Lower lobe of right lung (tissue), 2 donors: Measurements from ENCODE around the gene SPATA24. TPM values are rescaled to one million over a fixed set of nuclear protein-coding genes. Genes with fewer than 3 reads are reported as not detected.
"Not testable (repeated sequence)": the region's sequence is repeated elsewhere in the genome, so short reads cannot be mapped to it uniquely, and the experiment has no call there.

Experiments
- ATAC-seq, 2 donors: fragments of 200-7000 bp; cut with Tn5 transposase; one replicate each; pipeline ENCODE4 v1.9.1; 2020 to 2022; ENCODE audit warnings: mild to moderate bottlenecking in 2 of 2, moderate library complexity in 2 of 2
- DNase-seq: peaks from one replicate; pipeline ENCODE4 v3.0.0-alpha.2; 2020
- H3K27ac ChIP-seq: fragments of 200-600 bp; one replicate; pipeline ENCODE4 v1.8.0; 2022
- H3K27me3 ChIP-seq: fragments of 200-600 bp; one replicate; pipeline ENCODE4 v1.8.0; 2022; ENCODE audit warnings: low read depth
- H3K36me3 ChIP-seq: fragments of 200-600 bp; one replicate; pipeline ENCODE4 v1.8.0; 2022; ENCODE audit warnings: mild to moderate bottlenecking
- H3K4me1 ChIP-seq: fragments of 200-600 bp; one replicate; pipeline ENCODE4 v1.8.0; 2022
- H3K4me3 ChIP-seq: fragments of 200-600 bp; one replicate; pipeline ENCODE4 v1.8.0; 2022; ENCODE audit warnings: mild to moderate bottlenecking
- H3K9me3 ChIP-seq: fragments of 200-600 bp; one replicate; pipeline ENCODE4 v1.8.0; 2022
- intact Hi-C: fragments of 100-400 bp; cut with DNase I; formaldehyde crosslinking; loops from one replicate; pipeline ENCODE4 v1.11.0; 2022
- total RNA-seq: library from RNA; stranded (reverse); fragmentation: NEBNext Ultra II Directional; extraction: Animal tissue kit (Norgen Biotek cat#: 25700); gene quantifications from one replicate; pipeline ENCODE4 v1.2.1, GENCODE V29; 2021
- TF ChIP-seq, protein P1 (sequence below): fragments of 200-600 bp; IDR thresholded peaks from one replicate; pipeline ENCODE4 v1.8.0; 2022; ENCODE audit warnings: antibody characterized with exemption, mild to moderate bottlenecking
- donor health status: DM: no; HTN: yes; CAD: no; lungs with severe emphysema.

The SPATA24 gene
- total RNA-seq, 1 donor from 2014 or later, result 3.5 TPM

DNA sequence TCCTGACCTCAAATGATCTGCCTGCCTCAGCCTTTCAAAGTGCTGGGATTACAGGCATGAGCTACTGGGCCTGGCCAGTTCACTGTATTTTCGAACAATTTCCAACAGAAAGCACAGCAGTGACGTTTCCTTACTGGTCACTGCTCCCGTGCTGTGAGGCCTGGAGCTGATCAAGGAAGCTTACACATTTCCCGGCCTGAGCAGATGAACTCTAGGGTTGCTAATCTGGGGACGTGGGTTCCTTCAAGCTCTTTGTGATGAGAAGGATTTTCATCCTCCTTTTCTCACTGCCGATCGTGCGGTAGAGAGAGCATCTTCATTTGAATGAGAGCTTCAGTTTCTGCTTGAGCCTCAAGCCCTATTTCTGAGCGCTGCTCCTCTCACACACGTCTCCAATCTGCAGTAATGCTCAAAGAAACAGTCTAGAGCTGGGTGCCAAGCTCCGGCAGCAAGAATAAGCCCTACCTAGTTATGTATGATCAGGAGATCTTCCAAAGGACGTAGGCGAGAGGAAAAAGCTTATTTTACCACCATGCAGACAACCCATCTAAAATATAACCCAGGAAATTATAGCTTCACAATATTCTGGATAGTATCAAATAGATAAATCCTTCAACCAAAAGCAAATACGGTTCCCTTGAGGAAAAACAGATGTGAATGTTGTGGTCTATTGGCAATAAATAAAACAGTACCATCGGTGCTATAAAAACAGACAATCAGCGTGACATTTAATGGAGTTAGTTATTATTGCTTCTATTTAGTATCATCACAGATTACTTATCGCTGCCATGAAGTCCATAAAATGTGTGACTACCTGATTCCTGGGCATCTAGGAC lies 7.3 kb upstream of the SPATA24 start:
- no peaks in the 10 kb centered on the region for H3K27me3 ChIP-seq
- H3K4me3 ChIP-seq, result no peak overlapping the region
- TF ChIP-seq, protein P1, sequence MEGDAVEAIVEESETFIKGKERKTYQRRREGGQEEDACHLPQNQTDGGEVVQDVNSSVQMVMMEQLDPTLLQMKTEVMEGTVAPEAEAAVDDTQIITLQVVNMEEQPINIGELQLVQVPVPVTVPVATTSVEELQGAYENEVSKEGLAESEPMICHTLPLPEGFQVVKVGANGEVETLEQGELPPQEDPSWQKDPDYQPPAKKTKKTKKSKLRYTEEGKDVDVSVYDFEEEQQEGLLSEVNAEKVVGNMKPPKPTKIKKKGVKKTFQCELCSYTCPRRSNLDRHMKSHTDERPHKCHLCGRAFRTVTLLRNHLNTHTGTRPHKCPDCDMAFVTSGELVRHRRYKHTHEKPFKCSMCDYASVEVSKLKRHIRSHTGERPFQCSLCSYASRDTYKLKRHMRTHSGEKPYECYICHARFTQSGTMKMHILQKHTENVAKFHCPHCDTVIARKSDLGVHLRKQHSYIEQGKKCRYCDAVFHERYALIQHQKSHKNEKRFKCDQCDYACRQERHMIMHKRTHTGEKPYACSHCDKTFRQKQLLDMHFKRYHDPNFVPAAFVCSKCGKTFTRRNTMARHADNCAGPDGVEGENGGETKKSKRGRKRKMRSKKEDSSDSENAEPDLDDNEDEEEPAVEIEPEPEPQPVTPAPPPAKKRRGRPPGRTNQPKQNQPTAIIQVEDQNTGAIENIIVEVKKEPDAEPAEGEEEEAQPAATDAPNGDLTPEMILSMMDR, result no peak
- no peaks in the 10 kb centered on the region for H3K9me3 ChIP-seq
- no peak overlapping the region for H3K27ac ChIP-seq
- no peak for DNase-seq
- peaks cover 13% of the 10 kb centered on the region for H3K36me3 ChIP-seq
- H3K4me1 ChIP-seq, result peaks cover under 1% of the 10 kb centered on the region
- intact Hi-C loops, result no loop called here
- ATAC-seq, result no peak

DNA sequence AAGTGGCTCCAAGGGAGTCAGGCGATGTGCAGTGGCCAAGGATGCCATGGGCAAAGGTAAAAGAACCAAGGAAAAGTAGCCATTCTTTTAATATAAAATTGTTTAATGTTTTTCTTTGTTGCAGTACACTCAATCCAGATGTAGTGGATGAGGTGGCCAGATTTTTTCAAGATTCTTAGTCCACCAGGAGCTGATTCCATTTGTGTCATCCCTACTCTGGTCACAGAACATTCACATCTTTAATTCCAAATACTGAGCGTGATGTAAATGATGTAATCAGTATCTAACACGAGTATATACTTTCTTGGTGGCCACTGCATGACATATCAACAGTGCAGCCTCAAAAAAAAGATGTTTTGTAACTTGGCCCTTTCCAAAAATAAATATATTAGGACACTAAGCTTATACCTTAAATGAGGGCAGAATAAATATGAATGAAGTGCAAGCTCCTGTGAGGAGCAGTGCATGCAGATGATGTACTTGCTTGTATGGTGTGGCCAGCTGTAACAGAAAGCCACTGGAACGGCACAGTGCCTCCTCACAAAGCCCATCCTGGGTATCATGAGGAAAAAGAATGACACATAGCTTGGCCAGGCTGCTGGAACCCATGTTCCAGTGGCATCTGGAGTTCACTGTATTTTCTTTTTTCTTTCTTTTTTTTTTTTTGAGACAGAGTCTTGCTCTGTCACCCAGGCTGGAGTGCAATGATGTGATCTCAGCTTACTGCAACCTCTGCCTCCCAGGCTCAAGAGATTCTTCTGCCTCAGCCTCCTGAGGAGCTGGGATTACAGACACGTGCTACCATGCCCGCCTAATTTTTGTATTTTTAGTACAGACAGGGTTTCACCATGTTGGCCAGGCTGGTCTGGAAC lies 6.5 kb upstream of the SPATA24 start:
- Histone ChIP-seq H3K9me3 (no peaks in the 10 kb centered on the region), H3K4me3 (no peak overlapping the region), H3K36me3 (peaks cover 13% of the 10 kb centered on the region), H3K27me3 (no peaks in the 10 kb centered on the region), H3K27ac (no peak overlapping the region), H3K4me1 (no peaks in the 10 kb centered on the region)
- ATAC-seq, result no peak
- intact Hi-C loops, result no loop called here
- TF ChIP-seq, protein P1, result no peak
- no peak for DNase-seq

DNA sequence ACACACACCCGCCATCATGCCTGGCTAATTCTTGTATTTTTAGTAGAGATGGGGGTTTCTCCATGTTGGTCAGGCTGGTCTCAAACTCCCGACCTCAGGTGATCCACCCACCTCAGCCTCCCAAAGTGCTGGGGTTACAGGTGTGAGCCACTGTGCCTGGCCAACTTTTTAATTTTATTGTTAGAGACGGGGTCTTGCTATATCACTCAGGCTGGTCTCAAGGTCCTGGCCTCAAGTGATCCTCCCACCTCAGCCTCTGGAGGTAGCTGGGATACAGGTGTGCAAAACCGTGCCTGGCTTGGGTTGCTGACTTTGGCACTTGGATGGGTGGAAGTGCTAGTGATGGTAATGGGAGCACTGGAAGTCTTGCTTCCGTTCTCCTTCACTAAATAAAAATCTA lies 5.2 kb upstream of the SPATA24 start:
- H3K4me1 ChIP-seq, DNase-seq, ATAC-seq, H3K27ac ChIP-seq, H3K27me3 ChIP-seq, H3K4me3 ChIP-seq, intact Hi-C loops, H3K9me3 ChIP-seq: not testable (repeated sequence)
- peaks cover 13% of the 10 kb centered on the region for H3K36me3 ChIP-seq

DNA sequence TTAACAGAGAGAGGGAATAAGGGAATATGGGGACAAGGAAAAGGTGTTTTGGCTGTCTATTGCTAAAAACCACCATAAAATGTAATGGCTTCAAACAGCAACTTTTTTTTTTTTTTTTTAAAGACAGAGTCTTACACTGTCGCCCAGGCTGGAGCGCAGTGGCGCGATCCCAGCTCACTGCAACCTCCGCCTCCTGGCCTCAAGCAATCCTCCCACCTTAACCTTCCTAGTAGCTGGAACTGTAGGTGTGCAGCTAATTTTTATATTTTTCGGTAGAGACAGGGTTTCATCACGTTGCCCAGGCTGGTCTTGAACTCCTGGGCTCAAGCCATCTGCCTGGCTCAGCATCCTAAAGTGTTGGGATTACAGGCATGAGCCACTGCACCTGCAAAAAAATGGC lies 4.3 kb upstream of the SPATA24 start:
- DNase-seq (no peak), ATAC-seq (no peak)
- no peak overlapping the region for H3K27ac ChIP-seq
- TF ChIP-seq, protein P1, result no peak
- intact Hi-C loops, result no loop called here
- H3K4me3 ChIP-seq, result no peak overlapping the region
- peaks cover 8% of the 10 kb centered on the region for H3K36me3 ChIP-seq
- no peaks in the 10 kb centered on the region for H3K9me3 ChIP-seq
- peaks cover 13% of the 10 kb centered on the region for H3K4me1 ChIP-seq
- no peaks in the 10 kb centered on the region for H3K27me3 ChIP-seq

DNA sequence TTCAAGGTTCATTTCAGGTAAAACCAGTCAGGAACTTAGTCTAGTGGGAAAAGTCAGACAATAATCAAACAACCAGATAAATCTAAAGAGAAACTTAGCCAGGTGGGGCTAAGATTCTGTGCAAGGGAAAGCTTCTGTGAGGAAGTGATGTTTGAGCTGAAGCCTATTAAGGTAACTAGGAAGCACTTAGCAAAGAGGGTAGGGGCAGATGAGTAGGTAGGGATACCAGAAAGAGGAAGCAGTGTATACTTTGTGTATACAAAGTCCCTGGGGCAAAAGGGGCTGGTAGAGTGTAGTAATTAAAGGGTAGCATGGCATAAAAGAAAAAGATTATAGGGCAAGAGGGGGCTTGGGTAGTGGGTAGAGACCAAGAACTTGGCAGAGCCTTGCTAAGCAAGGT lies 3.6 kb upstream of the SPATA24 start:
- H3K36me3 ChIP-seq, result peaks cover 1% of the 10 kb centered on the region
- no peaks in the 10 kb centered on the region for H3K9me3 ChIP-seq
- intact Hi-C loops, result no loop called here
- H3K4me1 ChIP-seq, result peaks cover 19% of the 10 kb centered on the region
- H3K4me3 ChIP-seq, result no peak overlapping the region
- DNase-seq (no peak), ATAC-seq (no peak)
- H3K27me3 ChIP-seq, result no peaks in the 10 kb centered on the region
- TF ChIP-seq, protein P1, result no peak
- no peak overlapping the region for H3K27ac ChIP-seq

DNA sequence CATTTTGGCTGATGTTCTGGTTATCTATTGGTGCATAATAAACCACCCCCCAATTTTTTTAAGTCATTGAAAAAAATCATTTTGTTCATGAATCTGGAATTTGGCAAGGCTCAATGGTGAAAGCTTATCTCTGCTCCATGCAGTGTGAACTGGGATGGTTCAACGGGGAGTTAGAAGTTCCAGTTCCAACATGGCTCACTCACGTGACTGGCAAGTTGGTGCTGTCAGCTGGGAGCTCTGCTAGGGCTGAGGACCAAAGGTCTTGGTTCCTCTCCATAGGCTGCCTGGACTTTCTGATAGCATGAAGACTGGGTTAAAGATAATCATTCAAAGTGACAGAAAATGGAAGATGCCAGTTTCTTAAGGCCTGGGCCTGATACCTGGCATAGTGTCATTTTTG lies 3.1 kb upstream of the SPATA24 start:
- DNase-seq (no peak), ATAC-seq (no peak)
- TF ChIP-seq, protein P1, result no peak
- Histone ChIP-seq H3K9me3 (no peaks in the 10 kb centered on the region), H3K4me3 (no peak overlapping the region), H3K4me1 (peaks cover 19% of the 10 kb centered on the region), H3K27me3 (no peaks in the 10 kb centered on the region), H3K36me3 (no peaks in the 10 kb centered on the region), H3K27ac (no peak overlapping the region)
- intact Hi-C loops, result no loop called here
